Spinal cord (tissue), 10 donors: ENCODE results near the gene CTSO. TPM values are rescaled to one million over a fixed set of nuclear protein-coding genes. Genes with fewer than 3 reads are reported as not detected.
"Not testable (repeated sequence)": the region's sequence is repeated elsewhere in the genome, so short reads cannot be mapped to it uniquely, and the experiment has no call there.

ENCODE experiments used
- DNase-seq, 6 donors: peaks; one replicate each; pipeline versions ENCODE4 v3.0.0 to v3.0.0-alpha.2; 2013 to 2015; ENCODE audit warnings: low spot score in 6 of 6, low read depth in 4 of 6
- H3K27ac ChIP-seq: one replicate; pipeline ENCODE4 v1.5.1; 2013; ENCODE audit warnings: low read depth, low read length, control low read depth
- H3K27me3 ChIP-seq: one replicate; pipeline ENCODE4 v1.6.1; 2013; ENCODE audit warnings: low read length; ENCODE audit not compliant: control insufficient read depth, insufficient read depth
- H3K36me3 ChIP-seq: one replicate; pipeline ENCODE4 v1.6.1; 2013; ENCODE audit warnings: low read length; ENCODE audit not compliant: control insufficient read depth, insufficient read depth
- H3K4me1 ChIP-seq: one replicate; pipeline ENCODE4 v1.6.1; 2013; ENCODE audit warnings: low read length; ENCODE audit not compliant: control insufficient read depth, insufficient read depth
- H3K4me3 ChIP-seq: one replicate; pipeline ENCODE4 v1.5.1; 2013; ENCODE audit warnings: low read depth, low read length, control low read depth
- H3K9me3 ChIP-seq: one replicate; pipeline ENCODE4 v1.6.1; 2013; ENCODE audit warnings: low read length; ENCODE audit not compliant: control insufficient read depth, insufficient read depth
- WGBS: methylation state at CpG from one replicate; pipeline ENCODE4 v1.1.5; 2013; ENCODE audit warnings: missing lambda C conversion rate; ENCODE audit not compliant: insufficient coverage; 5-methylcytosine and 5-hydroxymethylcytosine counted together
- polyA plus RNA-seq, 2 donors: library from polyadenylated mRNA; unstranded; fragments of 120-200 nt; gene quantifications; one replicate each; pipeline ENCODE4 v1.2.1, GENCODE V29; 2013; ENCODE audit not compliant: insufficient read length in 2 of 2
- total RNA-seq, 2 donors: library from RNA; depleted of rRNA in 1 of 2; stranded (reverse); fragments of 120-200 nt in 1 of 2; fragments of >200 nt in 1 of 2; gene quantifications; one replicate each; pipeline versions ENCODE4 v1.2.3 to v1.2.4, GENCODE V29; 2013 to 2014
- donor health status: healthy.

The CTSO gene
- total and polyA plus RNA-seq, 4 donors = 18.2 to 38.3 (median 22.0) TPM

DNA sequence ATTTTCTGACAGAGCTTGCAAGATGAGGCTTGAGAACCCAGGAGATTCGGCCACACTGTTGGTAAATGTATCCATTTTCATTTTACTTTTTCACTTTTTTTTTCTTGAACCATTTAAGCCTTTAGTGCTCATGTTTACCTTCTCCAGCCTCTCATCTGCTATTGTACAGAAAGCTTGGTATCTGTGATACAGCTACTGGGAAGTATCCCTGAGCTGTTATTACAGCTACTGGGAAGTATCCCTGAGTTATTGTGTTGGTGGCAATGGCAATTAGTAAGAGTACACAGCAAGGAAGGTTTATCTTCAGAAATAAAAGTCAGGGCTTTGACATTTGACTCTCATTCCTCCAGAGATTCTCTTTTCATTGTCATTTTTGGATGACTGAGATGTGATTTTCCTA, 11.8 kb downstream of the CTSO start:
- no peak for DNase-seq
- Histone ChIP-seq H3K4me3 (no peak overlapping the region), H3K27me3 (no peaks in the 10 kb centered on the region), H3K36me3 (no peaks in the 10 kb centered on the region), H3K4me1 (no peaks in the 10 kb centered on the region), H3K9me3 (no peaks in the 10 kb centered on the region), H3K27ac (no peak overlapping the region)
- no CpG with 5 or more reads among the region's 1 CpG for WGBS

DNA sequence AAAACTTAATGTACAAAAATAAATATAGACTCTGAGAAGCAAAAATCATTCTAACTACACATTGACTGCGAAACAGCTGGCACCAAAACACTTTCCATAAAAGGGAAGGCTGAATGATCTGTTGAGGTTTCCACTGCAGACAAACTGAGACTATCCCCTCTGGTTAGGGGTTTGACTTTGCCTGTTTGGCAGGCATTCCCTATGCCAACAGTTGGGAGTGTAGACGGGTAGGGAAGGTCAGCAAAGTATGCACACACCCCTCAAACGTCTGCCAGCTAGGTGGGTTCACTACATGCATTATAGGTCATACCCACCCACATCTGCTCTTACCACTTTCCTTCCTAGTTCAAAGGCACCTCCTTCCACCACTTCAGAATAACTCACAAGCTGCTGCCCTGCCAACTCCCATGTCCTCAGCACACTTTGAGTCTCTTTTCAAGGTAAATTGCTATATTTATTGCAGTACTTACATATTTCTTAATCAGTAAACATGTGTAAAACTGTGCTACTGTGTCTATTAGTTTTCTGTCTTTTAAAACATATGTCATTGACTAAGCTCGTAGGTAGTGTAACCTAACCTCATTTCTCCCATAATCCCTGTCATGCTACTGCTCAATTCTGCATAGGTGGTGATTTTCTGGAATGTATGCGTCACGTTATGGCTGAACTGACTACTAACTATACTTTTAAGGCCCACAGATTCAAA, 12.4 kb downstream of the CTSO start:
- Histone ChIP-seq H3K4me3 (no peak overlapping the region), H3K27me3 (no peaks in the 10 kb centered on the region), H3K36me3 (no peaks in the 10 kb centered on the region), H3K27ac (no peak overlapping the region), H3K9me3 (no peaks in the 10 kb centered on the region), H3K4me1 (no peaks in the 10 kb centered on the region)
- no peak for DNase-seq
- WGBS = 67% methylated on average over 1 of the region's 6 CpGs

DNA sequence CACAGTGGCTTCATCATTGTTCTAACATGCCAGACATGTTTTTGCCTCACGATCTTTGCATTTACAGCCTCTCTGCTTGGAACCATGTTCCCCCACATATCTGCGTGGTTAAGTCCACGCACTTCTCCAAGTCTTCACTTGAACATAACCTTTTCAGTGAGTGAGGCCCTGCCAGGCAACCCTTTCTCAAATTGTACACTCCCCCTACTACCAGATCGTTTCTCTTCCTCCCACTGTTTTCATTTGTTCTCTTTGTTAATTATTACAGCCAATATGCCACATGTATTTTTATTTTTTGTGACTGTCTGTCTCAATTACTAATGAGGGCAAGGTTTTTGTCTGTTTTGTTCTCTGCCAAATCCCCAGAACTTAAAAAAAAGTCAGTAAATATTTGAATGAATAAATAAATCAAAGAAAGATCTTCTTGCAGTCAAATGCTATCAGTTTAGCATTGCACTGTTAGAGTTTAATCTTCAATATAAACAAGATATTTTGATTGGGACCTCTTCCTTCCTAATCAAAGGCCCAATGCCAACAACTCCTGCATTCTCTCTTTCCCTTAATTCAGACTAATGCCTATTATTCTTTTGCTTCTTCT, 18.2 kb downstream of the CTSO start:
- DNase-seq = no peak
- Histone ChIP-seq H3K36me3 (no peaks in the 10 kb centered on the region), H3K27me3 (no peaks in the 10 kb centered on the region), H3K4me3 (no peak overlapping the region), H3K9me3 (no peaks in the 10 kb centered on the region), H3K27ac (no peak overlapping the region), H3K4me1 (no peaks in the 10 kb centered on the region)
- 94% methylated on average over 3 of the region's 4 CpGs for WGBS

- not testable (repeated sequence) for DNase-seq, H3K4me1 ChIP-seq, H3K27me3 ChIP-seq, H3K9me3 ChIP-seq, H3K4me3 ChIP-seq, H3K27ac ChIP-seq, H3K36me3 ChIP-seq
- whole genome bisulfite sequencing = 83% methylated on average over 2 of the region's 4 CpGs
Observed at GRCh38 chr4:155934634-155935033, 19.0 kb downstream of the CTSO start.

DNA sequence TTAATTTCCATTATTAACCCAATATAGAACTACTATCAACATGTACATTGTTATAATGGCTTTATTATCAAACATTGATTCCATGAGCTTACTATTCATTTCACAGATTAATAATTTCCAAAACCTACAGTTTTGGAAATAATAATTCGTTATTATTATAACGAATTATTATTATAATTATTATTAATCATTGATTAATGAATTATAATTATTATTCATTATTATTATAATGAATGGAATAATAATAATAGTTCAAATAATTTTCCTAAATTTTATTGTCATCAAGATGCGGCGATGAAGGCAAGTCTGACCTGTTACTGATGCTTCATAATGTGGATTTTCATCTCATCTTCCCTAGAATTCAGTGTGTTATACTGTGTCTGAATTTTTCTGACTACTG, 22.0 kb downstream of the CTSO start:
- Histone ChIP-seq H3K27ac (no peak overlapping the region), H3K4me1 (no peaks in the 10 kb centered on the region), H3K4me3 (no peak overlapping the region), H3K27me3 (no peaks in the 10 kb centered on the region), H3K36me3 (no peaks in the 10 kb centered on the region), H3K9me3 (no peaks in the 10 kb centered on the region)
- no CpG with 5 or more reads among the region's 4 CpGs for WGBS
- DNase-seq = no peak

DNA sequence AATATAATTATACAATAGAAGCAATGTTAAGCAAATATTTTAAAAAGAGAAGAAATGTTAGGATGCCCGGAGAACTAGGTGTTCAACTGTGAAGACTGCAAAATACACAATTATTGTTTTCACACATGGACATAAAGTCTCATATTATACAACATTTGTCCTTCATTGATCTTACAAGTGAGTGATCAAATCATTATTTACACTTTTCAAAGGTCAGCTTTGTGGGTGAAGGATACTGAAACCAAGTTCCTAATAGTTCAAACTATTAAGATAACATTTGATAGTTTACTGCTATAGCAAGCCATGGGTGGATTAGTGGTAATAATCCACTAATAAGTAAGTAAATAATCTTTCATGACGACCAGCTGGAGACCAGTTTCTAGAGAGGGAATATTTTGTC, 23.3 kb downstream of the CTSO start:
- DNase-seq = no peak
- Histone ChIP-seq H3K27me3 (no peaks in the 10 kb centered on the region), H3K9me3 (no peaks in the 10 kb centered on the region), H3K4me1 (no peaks in the 10 kb centered on the region), H3K4me3 (no peak overlapping the region), H3K36me3 (no peaks in the 10 kb centered on the region), H3K27ac (no peak overlapping the region)
- WGBS = no CpG with 5 or more reads among the region's 2 CpGs

DNA sequence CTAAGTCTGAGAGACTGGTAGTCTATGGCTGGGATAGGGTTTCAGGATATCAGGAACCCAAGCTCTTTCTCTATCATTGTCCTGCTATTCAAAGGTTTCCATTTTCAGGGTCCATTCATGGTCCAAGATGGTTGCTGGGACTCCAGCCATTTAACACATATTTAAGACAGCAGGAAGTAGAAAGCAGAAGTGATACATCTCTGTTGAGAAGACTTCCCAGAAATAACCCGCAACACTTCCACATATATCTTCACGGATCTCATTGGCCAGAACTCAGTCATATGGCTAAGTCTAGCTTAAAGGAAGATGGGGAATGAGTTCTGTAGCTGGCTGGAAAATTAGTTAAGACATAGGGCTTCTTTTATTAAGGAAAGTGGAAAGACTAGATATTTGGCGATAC, 23.8 kb downstream of the CTSO start:
- H3K4me1 ChIP-seq = no peaks in the 10 kb centered on the region
- H3K27me3 ChIP-seq = no peaks in the 10 kb centered on the region
- no peak for DNase-seq
- WGBS = no CpG with 5 or more reads among the region's 3 CpGs
- no peak overlapping the region for H3K27ac ChIP-seq
- H3K4me3 ChIP-seq = no peak overlapping the region
- no peaks in the 10 kb centered on the region for H3K36me3 ChIP-seq
- H3K9me3 ChIP-seq = no peaks in the 10 kb centered on the region

DNA sequence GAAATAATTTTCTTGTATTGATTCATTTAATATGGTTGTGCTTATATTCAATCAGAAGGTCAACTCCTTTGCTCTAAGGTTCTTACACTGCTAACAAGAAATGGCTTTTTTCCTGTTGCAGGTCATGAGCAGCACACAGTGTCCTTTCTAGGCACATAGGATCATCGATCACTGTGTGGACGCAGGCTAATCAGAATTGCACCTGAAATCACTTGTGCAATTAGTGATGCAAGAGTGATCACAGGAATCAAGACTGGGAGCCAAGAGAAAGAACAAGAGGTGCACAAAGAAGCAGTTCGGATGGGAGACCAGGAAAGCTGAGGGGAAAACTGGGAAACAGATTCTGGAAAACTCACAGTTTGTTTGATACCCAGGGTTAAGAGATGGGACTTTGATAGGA, 29.0 kb downstream of the CTSO start:
- DNase-seq = no peak
- Histone ChIP-seq H3K27ac (no peak overlapping the region), H3K9me3 (no peaks in the 10 kb centered on the region), H3K4me1 (no peaks in the 10 kb centered on the region), H3K27me3 (no peaks in the 10 kb centered on the region), H3K36me3 (no peaks in the 10 kb centered on the region), H3K4me3 (no peak overlapping the region)
- WGBS = 55% methylated on average over 3 of the region's 3 CpGs

- Histone ChIP-seq H3K27ac (no peak overlapping the region), H3K4me3 (no peak overlapping the region), H3K27me3 (no peaks in the 10 kb centered on the region), H3K9me3 (no peaks in the 10 kb centered on the region), H3K4me1 (no peaks in the 10 kb centered on the region), H3K36me3 (no peaks in the 10 kb centered on the region)
- 100% methylated on average over 1 of the region's 1 CpG for WGBS
- no peak for DNase-seq
Observed at GRCh38 chr4:155921597-155921996, 32.1 kb downstream of the CTSO start.

DNA sequence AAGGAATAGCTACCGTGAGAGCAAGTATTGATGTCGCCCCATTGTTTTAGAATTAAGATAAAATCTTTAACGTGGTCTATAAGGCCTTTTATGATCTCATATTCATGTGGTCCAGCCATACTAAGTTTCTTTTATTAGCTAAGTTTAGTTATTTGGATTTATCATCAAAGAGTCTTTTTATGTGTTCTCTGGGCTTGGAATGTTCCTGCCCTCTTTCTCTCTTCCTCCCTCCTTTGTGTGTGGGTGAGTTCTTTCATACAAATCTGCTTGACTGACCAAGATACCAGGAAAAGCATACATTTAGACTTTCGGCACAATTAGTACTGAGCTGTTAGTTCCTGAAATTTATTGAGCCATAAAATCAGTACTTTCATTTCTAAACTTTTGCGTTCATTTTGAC, 38.9 kb downstream of the CTSO start:
- no CpG with 5 or more reads among the region's 5 CpGs for WGBS
- Histone ChIP-seq H3K36me3 (no peaks in the 10 kb centered on the region), H3K27ac (no peak overlapping the region)

More for the DNA sequence above, 38.9 kb downstream of the CTSO start:
- Histone ChIP-seq H3K4me1 (no peaks in the 10 kb centered on the region), H3K9me3 (no peaks in the 10 kb centered on the region), H3K4me3 (no peak overlapping the region), H3K27me3 (no peaks in the 10 kb centered on the region)
- DNase-seq = no peak
